Effector CD8-positive, alpha-beta T cell (primary cell): ENCODE data around the gene TAPBP.
"Not testable (repeated sequence)": the region's sequence is repeated elsewhere in the genome, so short reads cannot be mapped to it uniquely, and the experiment has no call there.

Experiments used
- DNase-seq: peaks from one replicate; lab custom pipeline; 2025; lab: John Stamatoyannopoulos, UW

TAPBP gene

GRCh38 chr6:33276581-33276863 is 37.4 kb downstream of the TAPBP start:
- DNase-seq = no peak

GRCh38 chr6:33275795-33276580 is 37.9 kb downstream of the TAPBP start:
- not testable (repeated sequence) for DNase-seq

DNA sequence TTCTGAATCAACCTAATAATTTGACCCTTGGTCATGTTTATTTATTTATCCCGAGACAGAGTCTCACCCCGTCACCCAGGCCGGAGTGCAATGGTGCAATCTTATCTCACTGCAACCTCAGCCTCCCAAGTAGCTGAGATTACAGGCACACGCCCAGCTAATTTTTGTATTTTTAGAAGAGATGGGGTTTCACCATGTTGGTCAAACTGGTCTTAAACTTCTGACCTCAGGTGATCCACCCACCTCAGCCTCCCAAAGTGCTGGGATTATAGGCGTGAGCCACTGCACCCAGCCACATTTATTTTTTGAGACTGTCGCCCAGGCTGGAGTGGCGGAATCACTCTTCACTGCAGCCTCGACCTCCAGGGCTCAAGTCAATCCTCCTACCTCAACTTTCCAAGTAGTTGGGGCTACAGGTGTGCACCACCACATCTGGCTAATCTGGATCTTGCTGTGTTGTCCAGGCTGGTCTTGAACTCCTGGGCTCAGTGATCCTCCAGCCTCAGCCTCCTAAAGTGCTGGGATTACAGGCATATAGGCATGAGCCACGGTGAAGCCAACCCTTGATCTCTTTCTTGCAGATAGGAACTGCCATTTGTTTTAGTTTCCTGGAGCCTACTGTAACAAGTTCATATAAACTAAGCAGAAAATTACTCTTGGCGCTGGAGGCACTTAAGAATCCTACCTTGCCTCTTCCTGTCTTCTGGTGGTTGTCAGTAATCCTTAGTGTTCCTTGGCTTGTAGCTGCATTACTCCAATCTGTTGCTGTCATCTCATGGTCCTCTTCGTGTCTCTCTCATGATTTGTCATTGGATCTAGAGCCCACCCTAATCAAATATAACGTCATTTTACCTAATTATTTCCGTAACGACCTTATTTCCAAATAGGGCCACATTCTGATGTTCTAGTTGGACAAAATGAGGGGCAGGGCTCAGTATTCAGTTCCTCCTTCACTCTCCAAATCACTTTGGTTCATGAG is 39.7 kb downstream of the TAPBP start:
- DNase-seq = no peak

- DNase-seq = no peak
These were observed 40.6 kb downstream of the TAPBP start for GRCh38 chr6:33273129-33273923.

GRCh38 chr6:33272275-33273128 is 41.4 kb downstream of the TAPBP start:
- no peak for DNase-seq

GRCh38 chr6:33271468-33272274 is 42.2 kb downstream of the TAPBP start, which contains the start of the genes RPS18 and VPS52:
Gene RPS18, plus strand, starts transcription at chr6:33272075. Its CDS starts 45 bp downstream, at chr6:33272120.
Gene VPS52, minus strand, starts transcription at chr6:33271876. Its CDS starts 201 bp downstream, at chr6:33271675.
- DNase-seq = peak; percentile 84

- no peak for DNase-seq
These were observed 42.8 kb downstream of the TAPBP start for GRCh38 chr6:33271117-33271467.

- DNase-seq = no peak
These were observed 49.9 kb downstream of the TAPBP start for GRCh38 chr6:33264015-33264414.

- not testable (repeated sequence) for DNase-seq
These were observed 51.4 kb downstream of the TAPBP start for GRCh38 chr6:33262490-33262889.

DNA sequence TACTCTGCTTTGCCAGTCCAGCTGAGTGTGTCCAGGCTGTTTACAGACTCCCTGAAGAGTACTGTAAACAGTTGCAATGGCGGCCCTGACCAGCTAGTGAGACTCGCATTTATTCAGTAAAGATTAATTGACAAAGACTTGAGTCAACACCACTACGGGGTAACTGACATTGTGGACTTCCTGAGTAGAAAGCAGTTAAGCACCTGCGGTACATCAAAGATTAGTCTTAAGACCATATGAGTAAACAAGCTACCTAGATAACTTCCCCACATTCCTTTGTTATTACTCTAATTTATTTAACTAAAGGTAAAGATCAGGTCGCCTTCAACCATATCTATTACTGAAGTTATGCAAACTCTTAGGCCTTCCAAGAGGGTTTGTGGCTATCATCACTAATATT is 54.8 kb downstream of the TAPBP start:
- no peak for DNase-seq

- DNase-seq = no peak
These were observed 59.3 kb downstream of the TAPBP start for GRCh38 chr6:33254591-33254990.

- no peak for DNase-seq
These were observed 61.1 kb downstream of the TAPBP start for GRCh38 chr6:33252759-33253158.

- DNase-seq = no peak
These were observed 62.4 kb downstream of the TAPBP start for GRCh38 chr6:33251395-33252012.

DNA sequence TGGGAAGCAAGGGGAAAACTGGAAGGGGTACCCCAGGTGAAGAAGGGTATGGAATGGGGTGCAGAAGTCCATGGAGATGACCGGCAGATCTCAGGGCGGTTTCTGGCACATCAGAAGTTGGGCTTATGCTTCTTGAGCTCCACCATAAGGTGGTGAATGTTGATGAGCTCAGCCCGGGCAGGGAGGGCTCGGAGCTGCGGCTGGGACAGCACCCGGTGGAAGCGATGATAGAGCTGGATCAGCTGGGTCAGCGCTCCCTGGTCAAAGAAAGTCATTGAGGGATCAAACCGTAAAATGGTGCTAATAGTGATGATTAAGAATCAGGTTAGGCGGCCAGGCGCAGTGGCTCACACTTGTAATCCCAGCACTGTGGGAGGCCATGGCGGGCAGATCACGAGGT is 63.1 kb downstream of the TAPBP start:
- no peak for DNase-seq

DNA sequence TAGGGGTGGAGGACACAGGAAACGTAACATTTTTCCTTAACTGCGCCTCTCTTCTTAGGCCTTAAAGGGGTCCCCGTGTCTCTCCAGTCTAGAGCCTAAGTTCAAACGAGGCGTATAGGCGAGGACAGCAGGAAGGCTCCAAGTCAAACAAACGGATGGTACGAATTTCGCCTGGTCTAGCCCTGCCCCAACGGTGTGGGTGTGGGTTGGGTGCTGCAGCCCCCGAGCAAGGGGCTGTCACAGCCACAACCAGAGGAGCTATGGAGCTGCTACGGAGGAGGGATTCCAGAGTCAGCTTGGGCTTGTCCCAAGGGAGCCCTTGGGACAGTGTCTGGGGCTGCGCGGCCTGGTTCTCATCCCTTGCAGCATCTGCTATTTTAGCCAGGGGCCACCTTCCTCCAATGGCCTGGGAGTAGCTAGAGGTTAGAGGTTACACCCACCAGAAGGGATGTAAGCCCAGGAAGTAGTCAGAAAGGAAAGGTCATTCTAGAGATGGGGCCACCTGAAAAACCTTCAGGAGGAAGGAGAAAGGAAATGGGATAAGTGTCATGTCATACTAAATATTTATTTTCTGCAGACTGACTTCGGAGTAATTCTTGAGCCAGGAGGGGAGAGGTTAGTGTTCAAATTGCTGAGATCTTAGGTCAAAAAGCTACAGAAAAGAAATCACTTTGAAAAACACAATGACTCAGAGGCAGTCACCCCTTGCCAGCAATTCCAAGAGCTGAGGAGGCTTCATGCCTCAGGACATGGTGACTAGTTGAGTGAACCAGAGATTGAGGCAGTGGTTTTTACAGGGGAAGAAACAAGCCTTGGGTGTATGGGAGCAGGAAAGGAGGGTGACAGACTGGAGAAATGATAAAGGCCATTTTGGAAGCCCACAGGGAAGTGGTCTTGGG is 63.9 kb downstream of the TAPBP start:
- DNase-seq = peak; percentile 23
